ENCODE measurements around the gene TLCD2.

DNA sequence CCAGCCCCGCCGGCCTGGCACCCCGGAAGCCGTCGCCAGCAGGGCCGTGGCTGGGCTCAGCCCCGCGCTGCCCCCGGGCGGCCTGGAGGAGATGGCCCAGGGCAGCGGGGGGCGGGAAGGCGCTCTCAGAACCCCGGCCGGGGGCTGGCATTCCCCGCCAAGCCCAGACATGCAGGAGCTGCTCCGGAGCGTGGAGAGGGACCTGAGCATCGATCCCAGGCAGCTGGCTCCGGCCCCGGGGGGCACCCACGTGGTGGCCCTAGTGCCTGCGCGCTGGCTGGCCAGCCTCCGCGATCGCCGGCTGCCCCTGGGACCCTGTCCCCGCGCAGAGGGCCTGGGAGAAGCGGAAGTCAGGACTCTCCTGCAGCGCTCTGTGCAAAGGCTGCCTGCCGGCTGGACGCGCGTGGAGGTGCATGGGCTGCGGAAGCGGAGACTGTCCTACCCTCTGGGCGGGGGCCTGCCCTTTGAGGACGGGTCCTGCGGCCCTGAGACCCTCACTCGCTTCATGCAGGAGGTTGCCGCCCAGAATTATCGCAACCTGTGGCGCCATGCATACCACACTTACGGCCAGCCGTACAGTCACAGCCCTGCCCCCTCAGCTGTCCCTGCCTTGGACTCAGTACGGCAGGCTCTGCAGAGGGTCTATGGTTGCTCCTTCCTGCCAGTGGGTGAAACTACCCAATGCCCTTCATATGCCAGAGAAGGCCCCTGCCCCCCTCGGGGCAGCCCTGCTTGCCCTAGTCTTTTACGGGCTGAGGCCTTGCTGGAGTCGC, 14.9 kb upstream of the TLCD2 start:
- no peak for TF ChIP-seq EZH2 (IDR thresholded peaks at IDR 0.05; ENCODE audit: borderline replicate concordance, low read depth, low read length, poor library complexity, severe bottlenecking)
- TF ChIP-seq, protein P1, sequence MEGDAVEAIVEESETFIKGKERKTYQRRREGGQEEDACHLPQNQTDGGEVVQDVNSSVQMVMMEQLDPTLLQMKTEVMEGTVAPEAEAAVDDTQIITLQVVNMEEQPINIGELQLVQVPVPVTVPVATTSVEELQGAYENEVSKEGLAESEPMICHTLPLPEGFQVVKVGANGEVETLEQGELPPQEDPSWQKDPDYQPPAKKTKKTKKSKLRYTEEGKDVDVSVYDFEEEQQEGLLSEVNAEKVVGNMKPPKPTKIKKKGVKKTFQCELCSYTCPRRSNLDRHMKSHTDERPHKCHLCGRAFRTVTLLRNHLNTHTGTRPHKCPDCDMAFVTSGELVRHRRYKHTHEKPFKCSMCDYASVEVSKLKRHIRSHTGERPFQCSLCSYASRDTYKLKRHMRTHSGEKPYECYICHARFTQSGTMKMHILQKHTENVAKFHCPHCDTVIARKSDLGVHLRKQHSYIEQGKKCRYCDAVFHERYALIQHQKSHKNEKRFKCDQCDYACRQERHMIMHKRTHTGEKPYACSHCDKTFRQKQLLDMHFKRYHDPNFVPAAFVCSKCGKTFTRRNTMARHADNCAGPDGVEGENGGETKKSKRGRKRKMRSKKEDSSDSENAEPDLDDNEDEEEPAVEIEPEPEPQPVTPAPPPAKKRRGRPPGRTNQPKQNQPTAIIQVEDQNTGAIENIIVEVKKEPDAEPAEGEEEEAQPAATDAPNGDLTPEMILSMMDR (conservative IDR thresholded peaks at IDR 0.05; ENCODE audit: low read depth, low read length) = no peak
